ENCODE results near the gene HEATR3. TPM values are rescaled to one million over a fixed set of nuclear protein-coding genes. Genes with fewer than 3 reads are reported as not detected.

The HEATR3 gene, protein sequence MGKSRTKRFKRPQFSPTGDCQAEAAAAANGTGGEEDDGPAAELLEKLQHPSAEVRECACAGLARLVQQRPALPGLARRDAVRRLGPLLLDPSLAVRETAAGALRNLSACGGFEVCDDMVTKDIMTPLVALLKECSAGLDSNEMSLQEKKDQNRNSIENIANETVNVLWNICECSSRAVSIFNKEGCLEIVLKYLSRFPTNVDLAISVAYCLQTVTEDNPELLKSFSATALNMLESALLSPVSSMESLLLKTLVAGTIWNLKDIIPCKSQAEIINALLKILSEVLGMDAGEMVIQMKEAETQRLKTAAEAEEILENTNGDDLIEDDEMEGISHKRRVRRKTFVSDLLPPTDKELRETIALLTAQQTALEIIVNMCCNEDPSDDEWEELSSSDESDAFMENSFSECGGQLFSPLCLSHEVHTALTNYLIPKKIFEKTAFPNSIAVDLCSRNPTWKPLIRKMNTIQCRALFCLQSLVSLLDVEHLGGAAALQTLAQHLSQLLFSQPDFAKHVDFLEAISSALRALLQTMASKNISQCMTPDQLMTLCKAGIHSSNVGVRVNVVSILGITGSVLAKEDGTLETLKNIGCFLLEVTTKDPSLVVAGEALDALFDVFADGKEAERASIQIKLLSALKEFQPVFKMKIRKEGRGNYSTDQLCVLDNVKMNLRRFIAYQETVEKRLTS
- 10 to 100 TPM; 19.5 to 19.6 TPM for total RNA-seq

GRCh38 chr16:50065624-50066481 lies at the start of gene HEATR3:
Gene HEATR3, plus strand, starts transcription at chr16:50065970. Its CDS starts 162 bp downstream, at chr16:50066132.
- Mint-ChIP-seq H3K36me3 (ENCODE audit: insufficient read depth in 2 of 2) (peaks cover 0 to 8% of the 10 kb centered on the region in 2 donors), H3K27ac (peak within 1 kb of the TSS; percentile 88), H3K4me3 (peak within 1 kb of the TSS; percentile 86 to 87), H3K9me3 (no peaks in the 10 kb centered on the region), H3K27me3 (ENCODE audit: low read depth) (no peaks in the 10 kb centered on the region), H3K4me1 (ENCODE audit: low read depth) (peaks cover 44% of the 10 kb centered on the region)
- peak; percentile 88 to 89 for ATAC-seq (replicated peaks in 1 of 2)
- DNase-seq, result peak; percentile 96 to 97

DNA sequence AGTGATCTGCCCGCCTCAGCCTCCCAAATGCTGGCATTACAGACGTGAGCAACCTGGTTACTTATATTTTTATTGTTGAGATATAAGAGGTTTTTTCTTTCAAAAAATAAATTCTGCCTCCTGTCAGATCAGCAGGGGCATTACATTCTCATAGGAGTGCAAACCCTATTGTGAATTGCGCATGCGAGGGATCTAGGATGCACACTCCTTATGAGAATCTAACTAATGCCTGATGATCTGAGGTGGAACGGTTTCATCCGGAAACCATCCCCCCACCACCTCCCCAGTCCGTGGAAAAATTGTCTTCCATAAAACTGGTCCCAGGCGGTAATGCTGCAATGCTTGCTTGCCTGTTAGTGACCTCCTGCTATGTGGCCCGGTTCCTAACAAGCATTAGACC lies 48.2 kb upstream of the HEATR3 start:
- Mint-ChIP-seq H3K27ac (no peak overlapping the region), H3K27me3 (ENCODE audit: low read depth) (no peaks in the 10 kb centered on the region), H3K36me3 (ENCODE audit: insufficient read depth in 2 of 2) (no peaks in the 10 kb centered on the region), H3K4me3 (no peak overlapping the region), H3K9me3 (no peaks in the 10 kb centered on the region), H3K4me1 (ENCODE audit: low read depth) (peaks cover 7% of the 10 kb centered on the region)
- ATAC-seq (replicated peaks in 1 of 2) (no peak), DNase-seq (no peak)

- H3K4me1 Mint-ChIP-seq (ENCODE audit: low read depth), result peaks cover 23% of the 10 kb centered on the region
- H3K27me3 Mint-ChIP-seq (ENCODE audit: low read depth), result no peaks in the 10 kb centered on the region
- no peaks in the 10 kb centered on the region for H3K36me3 Mint-ChIP-seq (ENCODE audit: insufficient read depth in 2 of 2)
- no peak for ATAC-seq (replicated peaks in 1 of 2)
- H3K27ac Mint-ChIP-seq, result no peak overlapping the region
- H3K9me3 Mint-ChIP-seq, result no peaks in the 10 kb centered on the region
- peak; percentile 24 to 26 for DNase-seq
- no peak overlapping the region for H3K4me3 Mint-ChIP-seq
These were observed 44.2 kb upstream of the HEATR3 start for GRCh38 chr16:50021544-50021943.

GRCh38 chr16:50023641-50024040 lies 42.1 kb upstream of the HEATR3 start:
- no peak for ATAC-seq (replicated peaks in 1 of 2)
- H3K27me3 Mint-ChIP-seq (ENCODE audit: low read depth), result no peaks in the 10 kb centered on the region
- H3K4me1 Mint-ChIP-seq (ENCODE audit: low read depth), result peaks cover 30% of the 10 kb centered on the region
- no peaks in the 10 kb centered on the region for H3K36me3 Mint-ChIP-seq (ENCODE audit: insufficient read depth in 2 of 2)
- no peak for DNase-seq
- H3K9me3 Mint-ChIP-seq, result no peaks in the 10 kb centered on the region
- no peak overlapping the region for H3K4me3 Mint-ChIP-seq
- no peak overlapping the region for H3K27ac Mint-ChIP-seq

GRCh38 chr16:50024207-50024606 lies 41.6 kb upstream of the HEATR3 start:
- Mint-ChIP-seq H3K27me3 (ENCODE audit: low read depth) (no peaks in the 10 kb centered on the region), H3K9me3 (no peaks in the 10 kb centered on the region), H3K36me3 (ENCODE audit: insufficient read depth in 2 of 2) (peaks cover 0 to 2% of the 10 kb centered on the region in 2 donors), H3K27ac (peak overlapping the region; percentile 86), H3K4me1 (ENCODE audit: low read depth) (peaks cover 30% of the 10 kb centered on the region), H3K4me3 (peak overlapping the region; percentile 84 to 96)
- no peak for ATAC-seq (replicated peaks in 1 of 2)
- no peak for DNase-seq

DNA sequence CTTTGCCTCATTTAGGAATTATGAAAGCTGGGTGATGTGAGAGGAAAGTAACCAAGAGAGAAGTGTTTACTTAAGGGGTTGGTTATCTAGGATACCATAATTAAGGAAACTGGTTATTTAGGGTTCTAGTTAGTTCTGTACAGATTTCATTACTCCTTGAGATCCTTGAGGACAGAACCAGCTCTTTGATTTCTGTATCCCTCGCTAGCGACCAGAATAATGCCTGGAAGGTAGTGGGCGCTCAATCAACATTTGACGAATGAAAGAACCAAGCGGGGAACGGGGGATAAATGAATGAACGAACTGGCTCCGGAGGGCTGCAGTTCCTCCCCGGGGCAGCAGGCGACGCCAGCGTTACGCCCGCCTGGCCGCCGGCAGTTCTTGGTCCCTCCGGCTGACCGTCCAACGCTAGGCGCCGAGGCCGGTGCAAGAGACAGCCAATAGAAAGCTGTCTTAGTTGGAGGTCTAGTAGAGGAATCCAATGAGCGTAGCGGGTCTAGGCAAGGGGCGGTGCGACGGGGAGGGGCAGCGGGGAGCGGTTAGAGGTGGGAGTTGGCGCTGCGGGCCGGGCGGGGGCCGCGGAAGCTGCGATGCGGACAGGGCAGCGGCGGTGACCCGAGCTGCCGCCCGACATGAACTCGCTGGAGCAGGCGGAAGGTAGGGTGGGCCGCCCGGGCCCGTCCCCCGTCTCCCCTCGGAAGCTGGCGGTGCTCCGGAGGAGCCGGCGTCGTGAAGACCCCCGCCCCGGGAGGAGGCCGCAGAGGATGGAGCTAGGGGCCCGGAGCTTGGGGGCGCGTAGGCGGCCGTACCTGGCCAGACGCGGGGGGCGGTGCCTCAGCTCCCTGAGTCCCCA lies 40.9 kb upstream of the HEATR3 start, which contains the start of gene CNEP1R1:
TSS of gene CNEP1R1 (plus strand) at position 542 of the 853 bp plus-strand sequence. CDS start at position 633, 91 bp downstream.
- no peaks in the 10 kb centered on the region for H3K9me3 Mint-ChIP-seq
- H3K36me3 Mint-ChIP-seq (ENCODE audit: insufficient read depth in 2 of 2), result peaks cover 0 to 6% of the 10 kb centered on the region in 2 donors
- H3K4me3 Mint-ChIP-seq, result peak within 1 kb of the TSS; percentile 84 to 96
- H3K27me3 Mint-ChIP-seq (ENCODE audit: low read depth), result no peaks in the 10 kb centered on the region
- ATAC-seq (replicated peaks in 1 of 2) (peak; percentile 100), DNase-seq (peak; percentile 95)
- peak within 1 kb of the TSS; percentile 93 for H3K27ac Mint-ChIP-seq
- H3K4me1 Mint-ChIP-seq (ENCODE audit: low read depth), result peaks cover 30% of the 10 kb centered on the region

DNA sequence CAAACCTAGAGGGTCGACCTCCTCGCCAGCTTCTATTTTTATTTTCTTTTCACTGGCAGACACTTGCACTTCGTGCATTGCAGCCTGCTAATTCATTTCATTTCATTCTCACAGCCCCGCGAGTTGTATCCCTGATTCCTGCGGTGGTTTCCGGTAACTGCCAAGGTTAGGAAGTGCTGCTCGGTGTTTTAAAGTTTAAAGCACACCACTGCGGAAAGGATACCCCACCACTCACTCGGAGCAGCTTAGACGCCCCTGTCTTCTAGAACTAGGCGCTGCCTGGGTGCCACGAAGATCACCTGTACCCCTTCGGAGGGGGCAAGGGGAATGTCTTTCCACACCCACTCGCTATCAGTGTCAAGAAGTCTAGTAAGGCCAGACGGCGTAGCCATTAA lies 40.2 kb upstream of the HEATR3 start:
- peak overlapping the region; percentile 93 for H3K27ac Mint-ChIP-seq
- DNase-seq, result peak; percentile 15 to 17

DNA sequence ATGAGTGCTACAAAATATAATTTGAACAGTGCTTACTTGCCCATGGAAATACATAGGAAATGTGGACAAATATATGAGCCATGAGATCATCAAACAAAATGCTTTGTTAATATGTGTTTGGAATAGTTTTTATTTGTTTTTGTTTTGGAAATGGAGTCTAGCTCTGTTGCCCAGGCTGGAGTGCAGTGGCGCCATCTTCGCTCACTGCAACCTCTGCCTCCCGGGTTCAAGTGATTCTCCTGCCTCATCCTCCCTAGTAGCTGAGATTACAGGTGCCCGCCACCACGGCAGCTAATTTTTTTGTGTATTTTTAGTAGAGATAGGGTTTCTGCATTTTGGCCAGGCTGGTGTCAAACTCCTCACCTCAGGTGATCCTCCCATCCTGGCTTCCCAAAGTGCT lies 37.9 kb upstream of the HEATR3 start:
- H3K27me3 Mint-ChIP-seq (ENCODE audit: low read depth), result no peaks in the 10 kb centered on the region
- H3K36me3 Mint-ChIP-seq (ENCODE audit: insufficient read depth in 2 of 2), result peaks cover 0 to 15% of the 10 kb centered on the region in 2 donors
- no peak overlapping the region for H3K4me3 Mint-ChIP-seq
- H3K27ac Mint-ChIP-seq, result no peak overlapping the region
- ATAC-seq (replicated peaks in 1 of 2) (no peak), DNase-seq (no peak)
- H3K4me1 Mint-ChIP-seq (ENCODE audit: low read depth), result peaks cover 28% of the 10 kb centered on the region
- no peaks in the 10 kb centered on the region for H3K9me3 Mint-ChIP-seq

More for the DNA sequence above, 40.2 kb upstream of the HEATR3 start:
- Mint-ChIP-seq H3K4me1 (ENCODE audit: low read depth) (peaks cover 30% of the 10 kb centered on the region), H3K36me3 (ENCODE audit: insufficient read depth in 2 of 2) (peaks cover 0 to 10% of the 10 kb centered on the region in 2 donors), H3K27me3 (ENCODE audit: low read depth) (no peaks in the 10 kb centered on the region), H3K9me3 (no peaks in the 10 kb centered on the region), H3K4me3 (peak overlapping the region; percentile 84 to 96)
- peak; percentile 3 to 6 for ATAC-seq (replicated peaks in 1 of 2)

GRCh38 chr16:50035468-50035992 lies 30.2 kb upstream of the HEATR3 start:
- Mint-ChIP-seq H3K4me3 (no peak overlapping the region), H3K27ac (no peak overlapping the region), H3K4me1 (ENCODE audit: low read depth) (peaks cover 16% of the 10 kb centered on the region), H3K36me3 (ENCODE audit: insufficient read depth in 2 of 2) (peaks cover 0 to 13% of the 10 kb centered on the region in 2 donors), H3K27me3 (ENCODE audit: low read depth) (no peaks in the 10 kb centered on the region), H3K9me3 (no peaks in the 10 kb centered on the region)
- ATAC-seq (replicated peaks in 1 of 2) (no peak), DNase-seq (no peak)

GRCh38 chr16:50036426-50036825 lies 29.3 kb upstream of the HEATR3 start:
- Mint-ChIP-seq H3K27me3 (ENCODE audit: low read depth) (no peaks in the 10 kb centered on the region), H3K4me1 (ENCODE audit: low read depth) (peaks cover 12% of the 10 kb centered on the region), H3K36me3 (ENCODE audit: insufficient read depth in 2 of 2) (peaks cover 0 to 13% of the 10 kb centered on the region in 2 donors), H3K9me3 (no peaks in the 10 kb centered on the region), H3K4me3 (no peak overlapping the region), H3K27ac (no peak overlapping the region)
- DNase-seq, result no peak
- no peak for ATAC-seq (replicated peaks in 1 of 2)

DNA sequence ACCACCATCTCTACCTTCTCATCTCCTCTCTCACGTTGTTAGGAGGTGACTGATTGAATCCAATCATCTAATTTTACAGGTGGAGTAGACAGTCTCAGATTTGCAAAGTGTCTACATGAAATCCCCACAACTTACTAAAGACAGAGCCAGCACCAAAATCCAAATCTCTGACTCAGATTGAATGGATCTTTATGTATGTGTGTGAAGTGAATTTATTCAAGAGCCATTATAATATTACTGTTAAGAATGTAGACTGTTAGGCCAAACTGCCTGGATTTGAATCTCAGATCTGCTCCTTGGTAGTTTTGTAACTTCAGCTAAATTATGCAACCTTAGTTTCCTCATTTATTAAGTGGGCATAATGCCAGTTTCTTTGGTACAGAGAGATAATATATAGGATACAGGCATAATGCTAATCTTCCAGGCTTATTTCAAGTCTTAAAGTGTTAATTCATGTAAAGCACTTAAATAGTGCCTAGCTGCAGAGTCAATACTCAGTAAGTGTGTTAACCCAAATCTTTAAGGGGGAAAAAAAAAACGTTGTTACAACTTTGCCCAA lies 28.0 kb upstream of the HEATR3 start:
- no peak for ATAC-seq (replicated peaks in 1 of 2)
- Mint-ChIP-seq H3K9me3 (no peaks in the 10 kb centered on the region), H3K36me3 (ENCODE audit: insufficient read depth in 2 of 2) (peaks cover 0 to 8% of the 10 kb centered on the region in 2 donors), H3K27me3 (ENCODE audit: low read depth) (peaks cover 2% of the 10 kb centered on the region), H3K4me3 (no peak overlapping the region), H3K4me1 (ENCODE audit: low read depth) (peaks cover 12% of the 10 kb centered on the region), H3K27ac (peak overlapping the region; percentile 89)
- no peak for DNase-seq

All from activated T-cell treated with anti-CD3 and anti-CD28 coated beads, Interleukin-2, amount 50 U/mL, for 72 hours (primary cell).